Stimulated activated CD8-positive, alpha-beta memory T cell treated with anti-CD3 and anti-CD28 coated beads, Interleukin-12 subunit alpha, Interleukin-12 subunit beta, amount 100 ng/mL, for 4 hours (primary cell): ENCODE results near the gene BCL11B.

Source experiments
- DNase-seq: peaks from one replicate; pipeline ENCODE4 v3.0.0-alpha.2; 2020; ENCODE audit warnings: low read depth

The BCL11B gene

DNA sequence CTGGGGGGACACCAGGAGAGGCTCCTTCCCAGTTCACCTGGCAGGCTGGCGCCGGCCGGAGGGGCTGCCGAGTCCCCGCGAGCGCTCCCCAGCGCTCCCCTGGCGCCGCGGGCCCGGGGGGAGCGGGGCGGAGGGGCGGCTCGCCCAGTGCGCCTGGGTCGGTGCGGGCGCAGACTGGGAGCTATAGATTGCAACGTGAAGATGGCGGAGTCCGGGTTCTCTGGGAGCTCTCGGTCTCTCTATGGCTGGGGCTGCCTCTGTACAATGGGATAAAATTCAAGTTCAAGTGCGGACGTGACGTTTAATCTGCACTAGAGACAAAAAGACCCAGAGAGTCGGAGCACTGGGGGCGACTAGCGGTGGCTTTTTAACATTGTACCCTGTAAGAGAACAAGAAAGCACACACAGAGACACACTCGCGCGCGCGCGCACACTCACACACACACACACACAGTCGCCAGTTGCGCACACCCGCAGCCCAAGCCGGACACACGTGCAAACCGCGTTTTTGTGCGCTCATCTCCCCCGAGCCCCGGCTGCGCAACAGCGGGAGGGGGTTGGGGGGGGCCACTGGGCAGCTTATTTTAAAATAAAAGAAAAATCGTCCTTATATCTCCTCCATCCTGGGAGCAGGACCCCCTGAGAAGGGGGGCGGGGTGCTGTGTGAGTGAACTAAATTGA, at the start of gene BCL11B:
Gene BCL11B, minus strand, starts transcription at position 247 of the 681 bp plus-strand sequence. CDS start 979 bp downstream, outside the sequence.
- peak; percentile 73 for DNase-seq

DNA sequence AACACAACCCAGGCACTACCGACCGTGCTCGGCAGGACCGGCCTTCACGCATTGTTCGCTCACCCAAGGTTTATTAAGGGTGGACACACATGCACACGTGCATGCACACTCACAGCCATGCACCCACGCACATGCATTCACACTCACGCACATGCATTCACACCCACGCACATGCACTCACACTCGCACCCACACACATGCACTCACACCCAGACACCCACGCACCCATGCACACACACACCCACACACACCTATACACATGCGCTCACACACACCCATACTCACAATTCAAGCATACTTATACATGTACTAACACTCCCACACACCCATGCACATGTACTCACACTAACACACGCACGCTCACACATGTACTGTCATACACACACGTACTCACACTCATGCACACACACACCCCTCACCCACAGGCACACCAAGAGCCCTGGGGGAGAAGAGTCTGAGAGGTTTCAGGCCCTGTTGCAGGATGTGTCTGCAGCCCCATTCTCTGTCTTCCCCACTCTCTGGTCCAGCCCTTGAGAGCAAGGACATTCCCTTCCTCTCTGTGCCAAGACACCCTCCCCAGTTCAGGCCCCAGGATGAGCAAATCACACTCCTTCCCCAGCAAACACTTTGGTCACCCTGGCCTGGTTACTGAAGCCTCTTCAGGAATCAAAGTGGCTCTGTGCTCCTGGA, 49.4 kb upstream of the BCL11B start:
- no peak for DNase-seq

DNA sequence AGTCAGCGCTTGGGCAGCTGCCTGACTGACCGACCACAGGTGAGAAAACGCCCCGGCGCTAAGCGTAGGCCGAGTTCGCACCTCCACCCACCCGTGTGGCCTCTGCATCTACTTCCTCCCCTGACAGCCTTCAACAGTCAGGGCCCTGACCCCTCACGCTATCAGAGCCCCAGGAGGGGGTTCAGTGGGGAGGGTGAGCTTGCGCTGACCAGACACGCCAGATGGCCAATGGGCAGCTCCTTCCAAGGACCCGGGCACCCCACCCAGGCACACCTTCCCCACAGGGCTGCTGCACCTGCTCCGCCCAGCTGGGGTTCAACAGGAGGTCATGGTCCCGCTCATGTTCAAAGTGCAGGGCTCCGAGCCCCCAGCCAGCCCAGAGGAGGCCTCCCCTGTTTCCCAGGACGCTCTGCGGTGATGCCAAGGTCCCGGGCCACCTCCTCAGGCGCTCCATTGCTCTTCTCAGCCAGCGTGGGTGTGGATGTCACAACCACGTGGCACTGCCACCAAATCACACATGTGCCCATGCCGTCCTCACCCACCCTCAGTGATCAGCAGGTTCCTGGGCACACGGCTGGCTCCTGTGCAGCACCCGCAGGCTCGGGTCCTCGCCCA, 48.7 kb upstream of the BCL11B start:
- no peak for DNase-seq

DNA sequence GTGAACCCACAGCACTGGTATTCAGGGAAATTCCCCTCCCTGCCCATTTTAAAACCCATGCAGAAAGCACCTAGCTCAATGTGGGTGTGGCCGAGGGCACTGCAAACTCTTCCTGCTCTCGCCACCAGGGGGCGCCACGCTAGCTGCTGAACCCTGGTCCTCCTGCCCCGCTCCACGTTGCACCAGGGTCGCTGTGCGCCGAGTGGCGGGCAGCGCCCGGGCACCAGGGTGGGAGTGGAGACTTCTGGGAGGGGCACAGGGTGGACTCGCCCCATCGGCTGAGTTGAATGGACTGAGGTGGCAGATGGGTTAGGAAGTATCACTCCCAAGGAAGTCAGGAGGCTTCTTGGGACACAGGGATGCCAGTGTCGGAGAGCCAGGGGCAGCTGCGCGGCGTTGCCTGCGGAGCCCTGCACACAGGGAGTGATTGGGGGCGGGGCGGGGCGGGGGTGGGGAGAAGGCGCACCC, 48.1 kb upstream of the BCL11B start:
- DNase-seq: peak; percentile 51

DNA sequence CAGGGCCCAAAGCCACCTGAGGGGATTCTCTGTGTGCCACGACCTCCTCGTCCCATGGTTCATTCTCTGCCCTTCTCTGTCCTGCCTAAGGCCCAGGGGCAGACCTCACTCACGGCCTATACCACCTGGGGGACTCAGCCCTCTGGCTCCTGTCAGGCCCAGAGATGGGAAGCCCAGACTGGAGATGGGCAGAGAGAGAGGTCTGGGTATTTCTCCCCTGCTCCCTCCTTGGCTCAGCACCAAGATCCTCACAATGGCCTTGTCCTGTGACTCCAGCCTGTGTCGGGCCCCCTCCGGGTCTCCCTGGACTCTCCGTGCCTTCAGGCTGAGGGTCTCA, 46.9 kb upstream of the BCL11B start:
- DNase-seq: no peak

DNA sequence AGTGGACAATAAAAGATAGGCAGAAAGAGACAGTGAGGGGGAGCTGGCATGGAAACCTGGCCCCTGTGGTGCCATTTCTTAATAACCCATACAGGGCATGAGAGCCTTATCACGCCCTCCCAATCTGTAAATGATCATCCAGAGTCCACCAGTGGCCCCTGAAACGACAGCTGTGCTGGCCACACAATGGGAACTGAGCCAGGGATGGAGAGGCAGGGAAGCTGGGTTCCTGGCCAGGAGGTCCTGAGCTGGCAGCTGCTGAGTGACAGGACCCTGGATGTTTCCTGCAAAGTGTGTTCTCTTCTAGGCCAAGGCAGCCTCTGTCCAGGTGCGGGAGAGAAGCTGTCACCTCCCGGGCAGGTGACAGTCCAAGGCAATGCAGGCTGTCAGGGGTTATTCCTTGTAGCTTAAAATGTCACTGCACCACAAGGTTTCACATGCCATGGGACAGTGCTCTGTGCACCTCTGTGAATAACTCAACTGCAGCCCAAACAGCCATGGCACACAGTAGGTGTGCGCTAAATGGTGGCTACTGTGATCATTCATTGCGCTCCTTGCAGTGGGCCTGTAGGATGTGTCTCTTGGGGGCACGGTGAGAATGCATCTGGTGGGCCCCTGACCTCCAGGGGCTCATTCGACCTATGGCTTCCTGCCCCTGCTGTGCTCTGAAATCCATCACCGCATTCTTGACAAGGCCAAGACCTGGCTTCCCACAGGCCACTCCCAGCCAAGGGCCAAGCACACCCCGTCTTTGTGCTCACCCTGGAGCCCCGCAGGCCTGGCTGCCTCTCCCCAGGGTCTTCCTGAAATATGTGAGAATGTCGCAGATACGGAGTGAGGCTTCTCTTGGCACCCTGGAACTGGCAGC, 46.3 kb upstream of the BCL11B start:
- DNase-seq: no peak

DNA sequence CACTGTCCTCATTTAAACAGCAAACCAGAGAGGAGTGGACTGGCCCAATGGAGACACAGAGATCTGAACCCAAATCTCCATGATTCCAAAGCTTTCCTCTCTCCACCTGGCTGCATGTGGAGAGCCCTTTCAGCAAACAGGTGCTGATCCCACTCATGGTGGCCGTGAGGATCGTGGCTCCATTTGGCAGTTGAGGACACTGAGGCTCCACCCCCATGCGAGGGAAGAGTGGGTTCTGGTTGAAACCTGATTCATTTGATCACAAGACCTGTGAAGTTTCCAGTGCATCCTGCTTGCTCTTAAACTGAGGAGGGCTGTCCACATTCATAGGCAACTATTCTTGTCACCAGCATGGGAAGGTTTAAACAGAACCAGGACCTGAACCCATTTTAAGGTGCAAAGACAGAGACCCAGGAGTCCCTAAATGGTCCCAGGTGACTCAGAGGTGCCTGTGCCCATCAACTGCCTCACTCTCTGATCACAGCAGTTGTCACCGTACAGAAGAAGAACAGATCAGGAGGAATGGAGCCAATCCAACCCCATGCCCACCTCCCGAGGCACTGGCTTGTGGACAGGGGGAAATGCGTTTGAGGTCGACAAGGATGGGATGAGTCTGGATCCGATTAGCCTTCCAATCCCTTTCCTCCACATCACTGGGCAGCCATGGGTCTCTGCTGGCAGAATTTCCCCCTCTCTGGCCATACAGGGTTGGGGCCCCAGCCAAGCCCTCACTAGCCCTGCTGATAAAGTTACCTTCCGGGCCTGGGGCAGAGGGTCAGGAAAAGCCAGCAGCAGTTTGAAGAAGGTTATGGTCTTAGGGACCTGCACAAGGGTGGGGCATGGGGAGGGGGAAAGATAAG, 45.5 kb upstream of the BCL11B start:
- DNase-seq: no peak

DNA sequence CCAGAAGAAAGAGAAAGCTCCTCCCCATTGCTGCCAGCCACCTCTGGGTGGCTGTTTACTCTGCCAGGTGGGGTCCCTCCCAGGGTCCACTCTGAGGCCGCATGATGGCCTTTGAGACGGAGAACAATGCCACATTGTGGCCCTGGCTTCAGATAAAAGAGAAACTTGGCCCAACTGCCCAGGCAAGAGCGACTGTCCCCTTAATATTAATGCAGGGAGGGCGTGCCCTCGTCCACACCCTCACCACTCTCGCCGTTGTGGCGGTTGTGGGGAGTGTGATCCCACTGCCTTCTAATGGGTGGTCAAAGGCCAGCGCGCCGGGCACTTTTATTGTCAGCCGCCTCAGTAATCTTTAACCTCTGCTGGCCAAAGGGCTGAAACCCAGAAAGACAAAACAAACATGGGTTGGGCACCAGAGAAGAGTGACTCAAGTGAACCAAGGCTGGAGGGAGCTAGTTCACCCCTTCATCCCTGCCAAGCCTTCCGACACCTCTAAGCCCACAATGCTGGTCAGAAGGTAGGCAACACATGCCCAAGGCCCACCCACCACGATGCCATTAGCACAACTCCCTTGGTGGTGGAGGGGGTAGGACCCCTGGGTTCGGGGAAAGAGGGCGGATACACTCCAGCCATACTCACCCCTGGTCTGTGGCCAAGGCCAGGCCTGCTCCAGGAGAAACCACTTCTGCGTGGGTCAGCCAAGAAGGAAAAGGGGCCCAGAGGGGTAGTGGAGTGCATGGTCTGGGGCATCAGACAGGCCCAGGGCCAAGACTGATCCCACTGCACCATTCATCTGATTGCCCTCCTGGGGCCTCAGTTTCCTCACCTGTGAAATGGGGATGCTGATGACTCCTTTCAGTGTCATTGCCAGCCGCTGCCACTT, 44.5 kb upstream of the BCL11B start:
- DNase-seq: no peak

DNA sequence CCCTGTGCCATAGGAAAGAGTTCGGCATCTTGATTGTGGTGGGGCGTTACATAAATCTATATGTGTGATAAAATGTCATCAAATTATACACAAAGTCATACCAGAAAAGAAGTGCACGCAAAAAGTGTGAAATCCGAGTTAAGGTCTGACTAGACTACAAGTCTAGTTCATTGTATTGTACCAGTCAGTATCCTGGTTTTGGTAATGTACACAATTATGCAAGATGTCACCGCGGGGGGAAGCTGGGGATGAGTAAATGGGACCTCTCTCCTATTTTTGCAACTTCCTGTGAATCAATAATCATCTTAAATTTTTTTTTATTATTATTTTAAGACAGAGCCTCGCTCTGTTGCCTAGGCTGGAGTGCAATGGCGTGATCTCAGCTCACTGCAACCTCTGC, 43.2 kb upstream of the BCL11B start:
- no peak for DNase-seq

DNA sequence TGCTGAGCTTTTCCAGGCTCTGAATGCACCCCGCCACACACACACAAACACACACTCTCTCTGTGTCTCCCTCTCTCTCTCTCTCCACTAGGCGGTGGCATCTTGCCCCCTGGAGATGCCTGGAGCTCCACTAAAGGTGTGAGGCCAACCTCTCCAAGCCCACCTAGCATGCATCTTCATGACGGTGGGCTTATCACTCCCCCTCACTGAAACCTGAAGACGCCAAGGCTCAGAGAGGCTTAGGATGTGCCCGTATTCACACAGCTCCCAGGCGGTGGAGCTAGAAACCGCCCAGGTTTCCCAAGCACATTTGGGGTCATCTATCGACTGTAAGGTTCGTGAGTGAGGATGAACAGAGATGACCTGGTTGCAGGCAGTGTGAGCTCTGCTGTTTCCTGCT, 42.6 kb upstream of the BCL11B start:
- no peak for DNase-seq

DNA sequence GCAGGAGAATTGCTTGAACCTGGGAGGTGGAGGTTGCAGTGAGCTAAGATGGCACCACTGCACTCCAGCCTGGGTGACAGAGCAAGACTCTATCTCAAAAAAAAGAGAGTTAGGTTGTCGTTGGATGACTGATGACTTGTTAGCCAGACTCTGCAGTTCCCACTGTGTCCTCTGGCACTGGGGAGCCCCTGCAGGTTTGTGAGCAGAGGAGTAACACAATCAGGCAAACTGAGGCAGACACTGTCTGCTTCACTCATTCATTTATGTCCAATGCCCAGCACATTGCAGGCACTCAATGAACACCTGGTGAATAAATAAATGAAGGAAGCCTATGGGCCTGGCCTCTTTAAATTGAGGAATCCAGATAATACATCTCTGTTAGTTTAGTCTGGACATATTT, 41.2 kb upstream of the BCL11B start:
- no peak for DNase-seq

DNA sequence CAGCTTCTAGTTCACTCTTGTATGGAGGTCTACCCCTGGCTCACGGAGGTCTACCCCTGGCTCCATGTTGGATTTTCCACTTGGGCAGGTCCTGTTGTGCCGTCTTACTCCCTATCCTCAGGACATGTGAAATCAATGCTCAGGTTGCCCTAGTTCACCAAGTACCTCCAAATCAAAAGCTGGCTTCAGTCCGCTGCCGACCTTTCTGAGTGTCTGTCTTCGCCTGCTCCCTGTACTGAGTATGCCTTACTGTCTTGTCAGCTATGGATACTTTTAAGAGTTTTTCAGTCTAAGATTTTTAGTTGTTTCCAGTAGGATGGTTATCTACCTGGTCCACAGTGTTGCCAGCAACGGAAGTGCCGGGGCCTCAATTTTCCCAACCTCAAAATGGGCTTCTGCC, 40.1 kb upstream of the BCL11B start:
- DNase-seq: no peak

DNA sequence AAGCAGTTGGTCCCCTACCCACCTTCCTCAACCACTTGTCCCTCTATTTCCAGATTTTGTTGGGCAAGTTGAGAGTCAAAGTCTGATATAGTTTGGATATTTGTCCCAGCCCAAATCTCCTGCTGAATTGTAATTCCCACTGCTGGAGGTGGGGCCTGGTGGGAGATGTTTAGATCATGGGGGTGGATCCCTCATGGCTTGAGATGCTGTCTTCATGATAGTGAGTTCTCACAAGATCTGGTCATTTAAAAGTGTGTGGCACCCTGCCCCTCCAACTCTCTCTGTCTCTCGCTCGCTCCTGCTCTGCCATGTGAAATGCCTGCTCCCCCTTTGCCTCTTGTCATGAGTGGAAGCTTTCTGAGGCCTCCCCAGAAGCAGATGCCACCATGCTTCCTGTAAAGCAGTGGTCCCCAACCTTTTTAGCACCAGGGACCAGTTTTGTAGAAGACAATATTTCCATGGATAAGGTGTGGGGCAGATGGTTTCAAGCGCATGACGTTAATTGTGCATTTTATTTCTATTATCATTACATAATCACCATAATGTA, 37.3 kb upstream of the BCL11B start:
- DNase-seq: no peak

DNA sequence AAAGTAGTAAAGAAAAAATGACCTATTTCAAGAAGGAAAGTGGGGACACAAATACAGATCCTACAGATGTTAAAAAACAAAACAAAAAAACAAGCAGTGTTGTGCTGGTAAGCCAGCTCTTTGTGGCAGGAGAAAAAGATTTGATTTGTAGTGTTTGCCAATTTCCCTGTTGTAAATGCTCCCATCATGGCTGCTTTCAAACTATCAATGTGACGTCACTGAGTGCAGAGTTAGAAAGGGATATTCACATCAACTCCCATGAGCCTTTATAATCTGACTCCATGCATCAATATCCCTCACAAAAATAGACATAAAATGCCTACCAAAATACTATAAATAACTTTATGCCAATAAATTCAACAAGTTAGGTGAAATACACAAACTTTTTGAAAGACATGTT, 32.2 kb upstream of the BCL11B start:
- no peak for DNase-seq

DNA sequence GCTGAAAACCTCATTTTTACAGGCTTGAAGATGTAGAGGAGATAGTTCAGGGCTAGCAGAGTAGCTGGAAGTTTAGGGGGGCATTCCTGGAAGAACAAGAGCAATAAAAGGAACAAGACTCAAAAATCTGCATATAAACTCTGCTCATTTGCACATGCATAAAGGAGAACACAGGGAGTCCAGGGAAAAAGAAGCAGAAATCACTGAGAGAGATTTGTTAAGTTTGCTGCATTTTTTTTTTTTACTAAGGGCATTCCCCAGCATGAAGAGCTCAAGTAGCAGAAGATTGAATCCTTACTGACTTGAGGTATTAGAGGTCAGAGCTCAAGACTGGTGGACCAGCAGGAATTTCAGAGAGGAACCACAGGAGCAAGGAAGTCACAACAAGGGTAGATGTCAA, 28.2 kb upstream of the BCL11B start:
- DNase-seq: no peak

DNA sequence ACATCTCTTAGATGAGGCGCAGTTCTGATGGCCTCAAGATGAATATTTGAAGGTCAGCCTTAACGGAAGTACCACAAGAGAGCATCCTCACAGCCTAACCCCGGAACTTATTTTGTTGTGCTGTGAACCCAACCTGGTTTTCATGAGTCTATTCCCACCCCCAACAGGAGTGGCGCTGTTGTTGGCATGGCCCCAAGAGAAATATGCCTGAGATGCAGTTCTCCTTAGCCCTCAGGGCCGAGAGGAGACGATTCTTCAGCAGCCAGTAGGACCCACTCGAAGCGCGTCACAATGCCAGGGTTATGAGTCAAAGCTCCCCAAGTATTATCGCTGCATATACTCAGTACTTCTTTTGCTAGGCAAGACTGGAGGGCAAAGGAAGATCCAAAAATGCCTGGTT, 24.5 kb upstream of the BCL11B start:
- no peak for DNase-seq

DNA sequence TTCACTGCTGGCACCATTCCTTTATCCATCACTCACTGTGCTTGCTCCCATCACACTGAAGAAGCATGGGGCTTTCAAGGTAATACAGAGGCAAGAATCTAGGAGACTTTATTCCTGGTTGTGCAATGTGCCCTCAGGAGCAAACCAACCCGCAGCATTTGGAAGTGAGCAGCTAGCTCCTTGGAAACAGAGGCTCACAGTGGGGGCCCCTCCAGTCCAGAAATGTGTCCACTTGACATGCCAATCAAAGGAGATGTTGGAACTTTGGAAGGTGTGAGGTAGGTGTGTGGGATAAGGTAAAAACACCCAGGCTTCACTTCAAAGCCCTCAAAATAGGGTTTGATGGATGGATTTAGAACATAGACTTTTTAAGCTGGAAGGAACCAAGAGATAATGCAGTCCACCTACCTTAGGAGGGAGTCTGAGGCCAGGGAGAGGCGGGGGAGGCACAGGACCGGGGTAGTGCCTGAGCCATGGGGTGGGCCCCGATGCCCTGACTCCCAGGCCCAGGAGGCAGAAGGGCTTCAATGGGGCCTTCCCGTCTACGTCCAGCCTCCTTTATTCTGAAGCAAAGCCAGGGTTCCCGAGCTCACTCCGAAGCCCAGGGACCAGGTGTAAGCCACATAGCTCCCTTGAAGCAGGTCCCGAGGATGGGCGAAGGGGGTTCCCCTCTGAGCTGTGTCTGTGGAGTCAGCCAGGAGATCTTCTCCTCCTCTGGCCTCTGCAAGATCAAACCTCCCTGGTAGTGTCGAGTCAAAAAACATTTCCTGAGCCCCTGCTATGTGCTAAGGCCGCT, 17.6 kb upstream of the BCL11B start:
- no peak for DNase-seq

DNA sequence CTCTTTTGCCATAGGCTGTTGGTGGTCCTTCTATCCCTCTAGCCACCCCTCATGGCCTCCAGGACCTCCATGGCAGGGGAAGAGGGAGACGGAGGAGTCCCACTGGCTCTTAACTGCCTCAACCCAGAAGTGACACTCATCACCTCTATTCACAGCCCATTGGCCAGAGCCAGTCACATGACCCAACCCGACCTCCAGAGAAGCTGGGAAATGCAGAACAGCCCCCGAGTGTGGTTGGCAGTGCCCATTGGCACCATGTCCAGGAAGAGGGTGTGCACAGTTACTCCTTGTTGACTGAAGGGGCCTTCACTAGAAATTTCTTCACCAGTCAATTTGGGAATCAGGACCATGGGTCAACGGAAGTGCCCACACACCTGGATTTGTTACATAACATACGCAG, 17.0 kb upstream of the BCL11B start:
- DNase-seq: no peak

DNA sequence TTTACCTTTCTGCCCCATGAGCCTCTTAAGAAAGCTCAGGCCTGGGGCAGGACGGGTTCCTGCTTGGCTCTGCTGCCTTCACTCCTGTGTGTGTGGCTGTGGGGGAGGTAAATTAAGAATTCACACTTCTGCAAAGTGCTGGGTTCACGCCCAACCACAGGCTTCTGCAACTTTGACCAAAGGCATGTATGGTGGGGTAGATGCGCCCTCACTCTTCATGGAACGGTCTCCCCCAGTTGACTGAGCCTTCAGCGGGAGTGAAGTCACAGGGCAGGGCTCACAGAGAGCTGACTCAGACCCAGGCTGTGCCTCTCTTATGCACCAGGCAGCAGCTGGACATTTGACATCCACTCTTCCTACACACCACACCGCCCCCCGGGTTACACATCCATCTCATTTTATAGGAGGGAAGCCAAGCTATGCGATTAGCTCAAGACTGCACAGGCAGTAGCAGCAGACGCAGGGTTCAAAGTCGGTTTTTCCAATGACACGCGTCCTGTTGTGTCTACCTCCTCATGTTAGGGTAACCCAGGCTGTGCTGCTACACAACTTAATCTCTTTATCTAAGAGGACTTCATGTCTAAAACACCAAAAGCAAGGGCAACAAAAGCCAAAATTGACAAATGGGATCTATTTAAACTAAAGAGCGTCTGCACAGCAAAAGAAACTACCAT, 15.4 kb upstream of the BCL11B start:
- no peak for DNase-seq
